Measurements from ENCODE around the gene CHAC1. TPM values are rescaled to one million over a fixed set of nuclear protein-coding genes. Genes with fewer than 3 reads are reported as not detected.

The CHAC1 gene
- total RNA-seq, 2 experiments from 2014 or later = 0.42 to 0.47 TPM

GRCh38 chr15:40929660-40930429 is 23.4 kb upstream of the CHAC1 start:
- Histone ChIP-seq H3K4me1 (ENCODE audit: insufficient read depth, low read length) (peaks cover 64% of the 10 kb centered on the region), H3K36me3 (ENCODE audit: insufficient read depth, low read length) (no peaks in the 10 kb centered on the region), H3K9me3 (ENCODE audit: control insufficient read depth in 1 of 2, insufficient read depth in 1 of 2, low read length in 2 of 2) (peaks cover 0 to 36% of the 10 kb centered on the region in 2 experiments), H3K4me3 (ENCODE audit: low read length) (peak overlapping the region; percentile 49), H3K27me3 (ENCODE audit: control insufficient read depth in 1 of 2, insufficient read depth in 2 of 2, low read length in 2 of 2) (peaks cover 67 to 74% of the 10 kb centered on the region in 2 experiments), H3K27ac (ENCODE audit: low read depth in 1 of 2, low read length in 2 of 2) (no peak overlapping the region)
- no peak overlapping the region for H3K27ac Mint-ChIP-seq
- TF ChIP-seq CTCF (IDR thresholded peaks at IDR 0.05) = no peak
- peak overlapping the region; percentile 81 for H3K4me3 Mint-ChIP-seq
- peaks cover 56% of the 10 kb centered on the region for H3K4me1 Mint-ChIP-seq (ENCODE audit: low read depth)
- intact Hi-C loops (cut with DNase I, micrococcal nuclease) = loop anchor here in 1 of 2 experiments (2.0 kb wide), 1 partner anchor 13 kb away; no protein-coding TSS in a partner anchor
- DNase-seq = peak in 1 of 14 experiments; percentile 28
- ChIA-PET POLR2A (interaction anchor here (0.8 to 5.9 kb wide), 6 partner anchors 12 to 36 kb away, joined by 3 to 49 read pairs (median 4); partner anchors contain the start of genes CHAC1 and VPS18), CTCF (interaction anchor here (0.6 to 4.8 kb wide), 9 partner anchors 11 to 340 kb away, joined by 3 to 43 read pairs (median 6); partner anchors contain the start of genes CHAC1 and VPS18)
- no peaks in the 10 kb centered on the region for H3K36me3 Mint-ChIP-seq (ENCODE audit: low read depth)
- peak; percentile 15 for ATAC-seq (ENCODE audit: poor library complexity)
- H3K9me3 Mint-ChIP-seq = no peaks in the 10 kb centered on the region
- peaks cover 77% of the 10 kb centered on the region for H3K27me3 Mint-ChIP-seq

DNA sequence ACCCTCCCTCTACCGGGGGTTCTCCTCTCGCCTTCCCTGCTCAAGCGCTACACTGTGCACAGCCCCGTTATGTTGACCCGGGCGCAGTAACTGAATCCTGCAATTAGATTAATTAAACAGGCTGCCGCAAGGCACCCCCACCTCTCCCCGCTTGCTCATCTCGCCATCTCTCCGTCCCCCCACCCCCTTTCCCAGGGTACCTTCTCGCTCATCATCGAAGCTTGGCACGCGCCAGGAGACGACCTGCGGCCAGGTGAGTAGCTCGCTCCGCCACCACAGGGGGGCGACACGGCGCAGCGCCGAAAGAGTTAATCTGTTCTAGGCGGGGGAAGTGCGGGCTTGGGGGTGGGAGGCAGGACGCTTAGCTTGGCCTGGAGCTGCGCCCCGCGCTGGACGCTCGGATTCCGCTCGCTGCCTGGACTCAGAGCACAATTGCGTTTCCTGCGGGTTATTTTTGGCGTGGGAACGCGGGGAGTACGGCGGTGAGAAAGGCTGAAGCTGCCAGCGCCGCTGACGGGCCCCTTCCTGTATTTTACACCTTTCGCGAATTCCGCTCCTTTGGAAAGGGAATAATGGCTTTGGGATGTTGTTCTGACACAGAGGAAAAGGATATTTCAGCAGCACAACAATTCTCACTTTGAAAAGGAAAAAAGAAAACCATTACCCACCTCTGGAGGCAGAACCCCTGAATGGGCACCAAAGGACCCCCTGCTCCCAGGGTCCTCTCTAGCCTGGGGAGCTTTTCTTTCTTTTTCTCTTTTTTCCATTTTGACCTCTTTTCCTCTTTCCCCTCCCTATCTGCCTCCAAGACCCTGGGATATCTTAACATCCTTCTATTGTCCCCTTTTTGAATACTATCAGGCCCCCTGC is 22.6 kb upstream of the CHAC1 start:
- POLR2A ChIA-PET = interaction anchor here (1.0 to 5.9 kb wide), 4 partner anchors 11 to 27 kb away, joined by 3 to 49 read pairs (median 14); partner anchors contain the start of gene CHAC1
- Mint-ChIP-seq H3K27ac (no peak overlapping the region), H3K36me3 (ENCODE audit: low read depth) (no peaks in the 10 kb centered on the region), H3K27me3 (peaks cover 70% of the 10 kb centered on the region), H3K4me1 (ENCODE audit: low read depth) (peaks cover 50% of the 10 kb centered on the region), H3K9me3 (no peaks in the 10 kb centered on the region), H3K4me3 (peak overlapping the region; percentile 80)
- H3K36me3 ChIP-seq (ENCODE audit: insufficient read depth, low read length) = no peaks in the 10 kb centered on the region
- H3K27me3 ChIP-seq (ENCODE audit: control insufficient read depth in 1 of 2, insufficient read depth in 2 of 2, low read length in 2 of 2) = peaks cover 62 to 66% of the 10 kb centered on the region in 2 experiments
- peaks cover 60% of the 10 kb centered on the region for H3K4me1 ChIP-seq (ENCODE audit: insufficient read depth, low read length)
- H3K27ac ChIP-seq (ENCODE audit: low read depth in 1 of 2, low read length in 2 of 2) = no peak overlapping the region
- intact Hi-C loops (cut with DNase I, micrococcal nuclease) = no loop called here
- TF ChIP-seq CTCF (IDR thresholded peaks at IDR 0.05) = peak; percentile 38
- peak overlapping the region; percentile 8 for H3K4me3 ChIP-seq (ENCODE audit: low read length)
- ATAC-seq (ENCODE audit: poor library complexity) = peak; percentile 29
- H3K9me3 ChIP-seq (ENCODE audit: control insufficient read depth in 1 of 2, insufficient read depth in 1 of 2, low read length in 2 of 2) = peaks cover 0 to 36% of the 10 kb centered on the region in 2 experiments
- CTCF ChIA-PET = interaction anchor here (0.6 to 4.8 kb wide), 10 partner anchors 10 to 341 kb away, joined by 3 to 43 read pairs (median 5); partner anchors contain the start of genes CHAC1 and VPS18
- peak in 9 of 14 experiments; percentile 29 to 67 (median 46) for DNase-seq

Data from CD4-positive, alpha-beta T cell (primary cell).